ENCODE measurements around the gene PRRC1. TPM values are rescaled to one million over a fixed set of nuclear protein-coding genes. Genes with fewer than 3 reads are reported as not detected.

The PRRC1 gene
- total RNA-seq, 4 donors from 2014 or later: 9.7 to 17.8 (median 10.3) TPM

DNA sequence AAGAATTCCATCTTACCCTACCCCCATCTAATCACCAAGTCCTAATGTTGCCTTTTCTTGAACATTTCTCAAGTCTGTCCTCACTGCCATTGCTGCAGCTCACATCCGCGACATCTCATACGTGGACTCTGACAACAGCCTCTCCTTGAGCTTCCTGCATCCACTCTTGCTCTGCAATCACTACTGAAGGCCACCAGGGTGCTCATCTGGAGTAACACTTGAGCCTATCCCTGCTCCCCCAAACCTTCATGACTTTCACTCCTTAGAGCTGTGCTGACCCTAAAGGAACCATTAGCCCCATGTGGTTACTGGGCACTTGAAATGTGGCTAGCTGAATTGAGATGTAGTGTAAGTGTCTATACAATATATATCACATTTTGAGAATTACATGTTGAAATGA, 85.0 kb downstream of the PRRC1 start:
- Histone ChIP-seq H3K36me3 (no peaks in the 10 kb centered on the region), H3K4me1 (peaks cover 6 to 11% of the 10 kb centered on the region in 2 donors), H3K27ac (no peak overlapping the region), H3K9me3 (no peaks in the 10 kb centered on the region), H3K4me3 (no peak overlapping the region), H3K27me3 (no peaks in the 10 kb centered on the region)
- no peak for TF ChIP-seq POLR2A (IDR thresholded peaks at IDR 0.05)
- no peak for TF ChIP-seq CTCF (IDR thresholded peaks at IDR 0.05 in 4 of 5, conservative IDR thresholded peaks at IDR 0.05 in 1 of 5)
- in situ Hi-C loops (cut with MboI; ENCODE audit: low sequenced_read_pairs in 4 of 4): no loop called here
- DNase-seq: no peak
- intact Hi-C loops (cut with DNase I; ENCODE audit: low total_unique reads): no loop called here
- no peak for ATAC-seq

DNA sequence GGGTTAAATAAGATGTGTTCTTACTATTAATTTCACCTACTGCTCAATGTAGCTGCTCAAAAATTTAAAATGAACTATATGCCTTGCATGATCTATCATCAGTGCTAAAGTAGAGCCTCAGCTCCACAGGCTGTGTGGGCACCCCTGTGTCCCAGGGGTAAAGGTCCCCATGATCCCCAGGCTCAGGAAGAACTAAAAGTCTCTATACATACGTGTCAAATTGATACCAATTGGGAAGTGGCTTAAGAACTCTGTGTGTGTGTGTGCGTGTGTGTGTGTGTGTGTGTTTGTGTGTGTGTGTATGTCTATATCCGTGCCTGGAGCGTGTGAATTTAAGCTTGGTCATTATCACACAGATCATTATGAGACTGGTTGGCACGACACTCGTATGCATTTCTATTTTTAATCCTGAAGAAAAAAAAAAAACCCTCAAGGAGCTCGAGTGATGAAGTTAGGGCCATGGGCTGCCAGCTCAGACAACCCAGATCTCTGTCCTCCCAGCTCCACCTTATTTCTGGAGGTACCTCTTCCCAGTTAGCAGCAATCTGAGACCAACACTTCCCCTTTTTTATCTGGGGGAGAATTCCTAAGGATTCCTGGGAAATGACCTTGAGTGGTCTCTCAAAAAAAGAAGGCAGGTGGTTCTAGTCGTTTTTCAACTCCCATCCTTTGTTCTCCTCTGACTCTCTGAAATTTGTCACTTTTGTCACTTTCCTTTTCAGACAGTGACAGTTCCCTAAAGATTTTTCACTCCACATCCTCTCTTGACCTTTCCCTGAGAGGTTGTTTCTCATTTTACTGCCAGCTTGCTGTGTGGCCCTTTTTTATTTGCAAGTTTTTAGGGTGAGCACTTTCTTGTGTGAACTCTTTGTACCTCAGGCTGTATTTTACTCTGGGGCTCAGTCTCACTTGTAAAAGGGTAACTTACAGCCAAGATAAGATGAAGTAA, 85.7 kb downstream of the PRRC1 start:
- H3K4me1 ChIP-seq: peaks cover 6 to 11% of the 10 kb centered on the region in 2 donors
- no peaks in the 10 kb centered on the region for H3K9me3 ChIP-seq
- ATAC-seq (peak in 1 of 2 donors; percentile 16), DNase-seq (no peak)
- intact Hi-C loops (cut with DNase I; ENCODE audit: low total_unique reads) (no loop called here), in situ Hi-C loops (cut with MboI; ENCODE audit: low sequenced_read_pairs in 4 of 4) (no loop called here)
- no peak overlapping the region for H3K4me3 ChIP-seq
- TF ChIP-seq POLR2A (IDR thresholded peaks at IDR 0.05): no peak
- TF ChIP-seq CTCF (IDR thresholded peaks at IDR 0.05 in 4 of 5, conservative IDR thresholded peaks at IDR 0.05 in 1 of 5): no peak
- H3K36me3 ChIP-seq: no peaks in the 10 kb centered on the region
- no peak overlapping the region for H3K27ac ChIP-seq
- no peaks in the 10 kb centered on the region for H3K27me3 ChIP-seq

Other genes starting within 250 kb of the PRRC1 start
- 10 to 100 TPM in 2 of 4 donors, 1 to 10 TPM in 2; 6.7 to 25.4 (median 15.7) TPM for gene MEGF10, start 226.8 kb upstream of the PRRC1 start, total RNA-seq
- under 1 TPM in 1 of 4 donors, not detected in 3; 0.22 TPM for gene CTXN3, start 131.4 kb downstream of the PRRC1 start, total RNA-seq
- gene CCDC192, start 185.8 kb downstream of the PRRC1 start, total RNA-seq: not detected